Measurements from ENCODE around the gene ARHGEF25. TPM values are rescaled to one million over a fixed set of nuclear protein-coding genes. Genes with fewer than 3 reads are reported as not detected.

ARHGEF25 gene
- total RNA-seq, 4 donors from 2014 or later = 31.2 to 91.2 (median 48.8) TPM

DNA sequence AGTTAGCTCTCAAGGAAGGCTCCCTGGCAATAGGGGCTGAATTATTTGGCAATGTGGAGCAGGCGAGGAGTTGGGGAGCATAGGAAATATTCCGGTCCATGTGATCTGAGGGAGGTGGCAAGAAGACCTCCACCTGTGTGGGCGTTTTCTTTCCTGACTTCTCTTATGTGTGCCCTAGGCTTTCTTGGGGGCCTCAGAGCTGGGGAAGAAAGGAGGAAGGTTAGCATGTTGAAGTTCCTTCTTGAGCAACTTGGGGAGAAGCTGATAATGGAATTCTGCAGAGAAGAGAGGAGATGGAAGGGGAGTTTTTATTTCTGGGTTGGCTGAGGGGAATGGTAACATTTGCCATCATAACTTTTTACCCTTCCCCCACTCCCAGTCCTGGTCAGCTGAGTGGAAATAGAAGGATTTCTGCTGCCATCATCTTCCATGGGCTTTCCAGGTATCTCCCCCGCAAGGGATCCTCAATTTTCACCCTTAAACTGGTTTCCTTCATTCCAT is 5.4 kb upstream of the ARHGEF25 start:
- Histone ChIP-seq H3K36me3 (peaks cover 0 to 36% (median 0%) of the 10 kb centered on the region in 3 donors), H3K9me3 (no peaks in the 10 kb centered on the region), H3K4me1 (peaks cover 0 to 68% (median 9%) of the 10 kb centered on the region in 4 donors), H3K27me3 (no peaks in the 10 kb centered on the region), H3K4me3 (peak overlapping the region in 2 of 4 donors; percentile 71 to 85), H3K27ac (peak overlapping the region in 2 of 4 donors; percentile 94 to 97)
- 58 to 67% methylated on average over 4 of the region's 4 CpGs for WGBS, 2 donors
- TF ChIP-seq, protein P1, sequence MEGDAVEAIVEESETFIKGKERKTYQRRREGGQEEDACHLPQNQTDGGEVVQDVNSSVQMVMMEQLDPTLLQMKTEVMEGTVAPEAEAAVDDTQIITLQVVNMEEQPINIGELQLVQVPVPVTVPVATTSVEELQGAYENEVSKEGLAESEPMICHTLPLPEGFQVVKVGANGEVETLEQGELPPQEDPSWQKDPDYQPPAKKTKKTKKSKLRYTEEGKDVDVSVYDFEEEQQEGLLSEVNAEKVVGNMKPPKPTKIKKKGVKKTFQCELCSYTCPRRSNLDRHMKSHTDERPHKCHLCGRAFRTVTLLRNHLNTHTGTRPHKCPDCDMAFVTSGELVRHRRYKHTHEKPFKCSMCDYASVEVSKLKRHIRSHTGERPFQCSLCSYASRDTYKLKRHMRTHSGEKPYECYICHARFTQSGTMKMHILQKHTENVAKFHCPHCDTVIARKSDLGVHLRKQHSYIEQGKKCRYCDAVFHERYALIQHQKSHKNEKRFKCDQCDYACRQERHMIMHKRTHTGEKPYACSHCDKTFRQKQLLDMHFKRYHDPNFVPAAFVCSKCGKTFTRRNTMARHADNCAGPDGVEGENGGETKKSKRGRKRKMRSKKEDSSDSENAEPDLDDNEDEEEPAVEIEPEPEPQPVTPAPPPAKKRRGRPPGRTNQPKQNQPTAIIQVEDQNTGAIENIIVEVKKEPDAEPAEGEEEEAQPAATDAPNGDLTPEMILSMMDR (IDR thresholded peaks at IDR 0.05) = no peak
- TF ChIP-seq POLR2A (IDR thresholded peaks at IDR 0.05) = no peak
- TF ChIP-seq EP300 (IDR thresholded peaks at IDR 0.05) = no peak
- no peak for DNase-seq (ENCODE audit: low spot score in 2 of 2)

DNA sequence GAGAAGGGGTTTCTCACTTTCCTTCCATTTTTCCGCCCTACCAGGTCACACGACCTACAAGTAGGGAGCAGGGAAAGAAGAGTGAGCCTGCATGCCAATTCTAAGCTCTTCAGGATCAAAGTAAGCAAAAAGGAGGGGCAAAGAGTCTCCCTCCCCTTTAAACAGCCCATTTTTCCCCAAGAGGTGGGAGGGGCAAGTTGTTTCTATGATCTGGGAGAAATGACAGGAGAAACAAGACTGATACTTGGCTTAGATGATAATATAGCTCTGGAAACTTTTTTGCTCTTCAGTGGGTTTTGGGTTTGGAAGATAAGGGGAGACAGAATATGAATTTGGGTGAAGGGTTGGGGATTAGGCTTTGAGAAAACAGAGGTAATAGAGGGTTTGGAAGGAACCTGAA is 4.8 kb upstream of the ARHGEF25 start:
- H3K27ac ChIP-seq = peak overlapping the region in 2 of 4 donors; percentile 94 to 97
- DNase-seq (ENCODE audit: low spot score in 2 of 2) = no peak
- H3K36me3 ChIP-seq = peaks cover 0 to 31% (median 0%) of the 10 kb centered on the region in 3 donors
- peaks cover 0 to 74% (median 9%) of the 10 kb centered on the region in 4 donors for H3K4me1 ChIP-seq
- H3K9me3 ChIP-seq = no peaks in the 10 kb centered on the region
- H3K4me3 ChIP-seq = no peak overlapping the region
- 59 to 72% methylated on average over 2 of the region's 2 CpGs for WGBS, 2 donors
- TF ChIP-seq, protein P1 (IDR thresholded peaks at IDR 0.05) = no peak
- no peak for TF ChIP-seq POLR2A (IDR thresholded peaks at IDR 0.05)
- TF ChIP-seq EP300 (IDR thresholded peaks at IDR 0.05) = no peak
- H3K27me3 ChIP-seq = no peaks in the 10 kb centered on the region

- DNase-seq (ENCODE audit: low spot score in 2 of 2) = no peak
- H3K27me3 ChIP-seq = no peaks in the 10 kb centered on the region
- 71% methylated on average over 8 to 11 of the region's 11 CpGs for WGBS, 2 donors
- no peak overlapping the region for H3K4me3 ChIP-seq
- TF ChIP-seq, protein P1 (IDR thresholded peaks at IDR 0.05) = no peak
- TF ChIP-seq POLR2A (IDR thresholded peaks at IDR 0.05) (no peak), EP300 (IDR thresholded peaks at IDR 0.05) (no peak)
- no peaks in the 10 kb centered on the region for H3K9me3 ChIP-seq
- peak overlapping the region in 1 of 4 donors; percentile 94 for H3K27ac ChIP-seq
- peaks cover 0 to 27% (median 0%) of the 10 kb centered on the region in 3 donors for H3K36me3 ChIP-seq
- H3K4me1 ChIP-seq = peaks cover 0 to 78% (median 11%) of the 10 kb centered on the region in 4 donors
These were observed 4.4 kb upstream of the ARHGEF25 start for GRCh38 chr12:57606821-57607220.

GRCh38 chr12:57607958-57608663 is 3.1 kb upstream of the ARHGEF25 start:
- H3K4me1 ChIP-seq = peaks cover 0 to 91% (median 14%) of the 10 kb centered on the region in 4 donors
- no peak for TF ChIP-seq EP300 (IDR thresholded peaks at IDR 0.05)
- no peak for TF ChIP-seq POLR2A (IDR thresholded peaks at IDR 0.05)
- TF ChIP-seq, protein P1 (IDR thresholded peaks at IDR 0.05) = no peak
- WGBS, 2 donors = 51 to 80% methylated on average over 10 to 12 of the region's 12 CpGs
- peak overlapping the region in 2 of 4 donors; percentile 92 to 93 for H3K27ac ChIP-seq
- H3K36me3 ChIP-seq = peaks cover 0 to 21% (median 0%) of the 10 kb centered on the region in 3 donors
- no peaks in the 10 kb centered on the region for H3K27me3 ChIP-seq
- DNase-seq (ENCODE audit: low spot score in 2 of 2) = no peak
- no peak overlapping the region for H3K4me3 ChIP-seq
- H3K9me3 ChIP-seq = no peaks in the 10 kb centered on the region
